HG03354 (cell line): Measurements from ENCODE around the gene EPHA5.

ENCODE experiments used
- ATAC-seq: cut with Tn5 transposase; IDR thresholded peaks from one replicate; pipeline ENCODE4 v1.9.1; 2021; ENCODE audit warnings: mild to moderate bottlenecking; ENCODE audit not compliant: unreplicated experiment, poor library complexity, severe bottlenecking

The EPHA5 gene

GRCh38 chr4:65287071-65287470 lies 383.2 kb downstream of the EPHA5 start:
- ATAC-seq, result no peak
